HL-60/S4 treated with retinoic acid at 250 ng/mL for 4 days and 3 days (cell line): ENCODE data around the gene IGSF5.

Source experiments
- in situ Hi-C: fragments of 300-500 bp; cut with MboI; formaldehyde crosslinking; loops from 2 replicates; pipeline ENCODE4 v1.7.0; 2022; ENCODE audit warnings: low sequenced_read_pairs

The IGSF5 gene

GRCh38 chr21:39812983-39813382, 68.0 kb downstream of the IGSF5 start:
- in situ Hi-C loops = no loop called here

- in situ Hi-C loops = no loop called here
Observed at GRCh38 chr21:39818557-39818956, 73.6 kb downstream of the IGSF5 start.

GRCh38 chr21:39822042-39822441, 77.1 kb downstream of the IGSF5 start:
- in situ Hi-C loops = no loop called here

GRCh38 chr21:39825250-39825649, 80.3 kb downstream of the IGSF5 start:
- in situ Hi-C loops = no loop called here

GRCh38 chr21:39834543-39834942, 89.6 kb downstream of the IGSF5 start:
- in situ Hi-C loops = no loop called here

DNA sequence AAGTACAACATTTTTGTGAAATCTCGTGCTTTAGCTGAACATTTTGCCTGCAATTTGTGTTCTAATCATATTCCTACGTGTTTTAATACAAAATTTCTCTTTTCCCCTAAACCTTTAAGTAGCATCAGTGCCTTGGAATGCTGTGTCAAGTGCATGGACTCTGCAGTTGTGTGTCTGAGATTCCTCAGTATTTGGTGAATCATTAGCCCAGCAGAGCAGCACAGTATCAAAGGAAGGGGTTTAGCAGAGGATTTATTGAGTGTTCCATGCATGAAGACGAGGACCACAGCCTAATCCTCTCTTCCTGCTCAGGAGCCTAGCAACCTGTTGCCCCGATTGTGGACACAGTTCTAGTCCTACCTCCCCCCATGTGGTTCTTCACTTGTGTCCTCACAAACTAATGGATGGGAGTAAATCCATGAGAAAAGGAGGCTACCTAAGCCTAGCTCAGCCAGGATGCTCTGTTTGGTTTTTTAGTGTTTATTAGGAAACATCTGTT, 92.9 kb downstream of the IGSF5 start:
- in situ Hi-C loops = no loop called here

DNA sequence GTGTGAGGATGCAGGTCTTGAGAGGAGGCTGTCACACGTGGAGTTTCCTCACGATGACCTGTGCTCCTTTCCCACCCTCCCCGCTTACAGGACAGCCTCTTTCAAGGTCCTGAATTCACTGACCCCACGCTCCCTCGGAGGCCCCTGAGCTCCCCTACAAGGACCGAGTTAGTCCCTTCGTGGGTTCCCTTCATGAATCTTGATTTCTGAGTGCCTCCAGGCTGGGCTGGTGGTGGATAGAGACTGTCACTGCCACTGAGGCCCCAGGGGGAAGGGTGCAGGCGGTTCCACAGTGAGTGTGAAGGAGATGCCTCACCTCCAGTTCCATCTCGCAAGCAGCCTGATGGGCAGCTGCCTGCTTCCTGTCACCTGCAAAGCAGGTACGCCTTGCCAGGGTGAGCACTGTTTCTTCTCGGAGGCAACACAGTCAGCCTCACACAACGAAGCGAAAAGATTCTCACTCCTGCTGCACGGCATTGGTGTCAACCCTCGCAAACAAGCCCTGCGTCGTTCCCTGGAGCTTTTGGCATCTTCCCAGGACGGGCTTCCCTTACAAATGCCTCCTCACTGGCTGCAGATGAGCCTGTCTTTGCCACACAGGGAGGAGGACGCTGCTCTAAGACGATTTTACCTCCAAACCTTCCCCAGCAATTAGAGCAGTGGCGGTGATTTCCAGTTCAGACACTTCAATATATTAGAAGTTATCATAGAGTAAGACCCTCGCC, 95.6 kb downstream of the IGSF5 start:
- in situ Hi-C loops = no loop called here

DNA sequence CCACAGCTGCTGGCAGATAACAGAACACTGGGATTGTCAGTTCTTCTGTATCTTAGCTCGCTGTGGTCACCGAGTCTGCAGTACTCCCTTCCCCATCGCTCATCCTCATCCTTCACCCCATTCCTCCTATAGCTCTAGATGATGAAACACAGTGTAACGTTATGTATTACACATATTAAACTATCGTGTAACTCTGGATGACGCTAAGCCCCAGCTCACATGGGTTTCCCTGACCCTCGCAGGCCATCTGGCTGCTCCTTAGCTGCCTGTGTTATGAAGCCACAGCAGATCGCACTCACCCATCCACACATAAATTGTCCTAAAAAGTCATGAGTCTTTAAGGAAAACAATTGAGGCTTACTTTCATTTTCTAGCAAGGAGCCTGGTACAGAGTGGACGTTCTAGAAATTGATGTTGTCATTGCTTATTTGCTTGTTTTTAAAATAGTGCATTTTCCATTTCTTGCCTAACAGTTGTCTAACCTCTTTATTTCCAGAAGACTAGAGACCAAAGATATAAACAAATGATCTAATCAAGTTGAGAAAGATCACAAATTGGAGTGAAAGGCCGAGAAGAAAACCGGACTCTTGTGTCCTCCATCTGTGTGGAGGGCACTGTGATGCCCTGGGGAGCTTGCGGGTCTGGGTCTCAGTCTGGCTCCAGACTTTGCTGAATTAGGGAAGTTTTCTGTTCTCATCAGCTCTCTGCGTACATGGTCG, 97.9 kb downstream of the IGSF5 start:
- in situ Hi-C loops = no loop called here

DNA sequence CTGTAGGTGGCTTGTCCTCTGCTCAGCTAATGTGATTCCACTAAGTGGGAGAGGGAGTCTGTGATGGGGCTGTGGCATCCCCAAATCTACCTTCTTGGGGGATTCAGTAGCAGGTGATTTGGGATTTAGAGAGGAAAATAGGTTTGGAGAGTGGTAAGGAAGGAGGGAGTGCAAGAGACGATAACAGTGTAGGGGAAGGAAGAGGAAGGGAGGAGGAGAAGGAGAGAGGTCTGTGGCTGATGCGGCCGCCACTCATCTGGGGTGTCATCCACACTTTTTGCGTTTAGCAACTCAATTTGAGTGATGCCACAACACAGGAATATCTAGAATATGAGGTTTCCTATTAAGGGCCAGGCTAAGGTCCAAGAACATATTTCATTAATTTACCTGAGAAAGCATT, 98.5 kb downstream of the IGSF5 start:
- in situ Hi-C loops = no loop called here

DNA sequence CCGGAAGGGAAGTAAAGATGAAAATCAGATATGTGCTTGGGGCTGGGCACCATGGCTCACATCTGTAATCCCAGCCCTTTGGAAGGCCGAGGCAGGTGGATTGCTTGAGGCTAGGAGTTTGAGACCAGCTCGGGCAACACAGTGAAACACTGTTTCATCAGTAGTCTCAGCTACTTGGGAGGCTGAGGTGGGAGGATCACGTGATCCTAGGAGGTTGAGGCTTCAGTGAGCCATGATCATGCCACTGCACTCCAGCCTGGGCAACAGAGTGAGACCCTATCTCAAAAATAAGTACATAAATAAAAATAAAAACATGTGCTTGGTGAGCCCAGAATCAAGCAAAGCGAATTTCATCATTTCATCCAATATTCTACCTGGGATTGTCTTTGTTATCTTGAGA, 98.9 kb downstream of the IGSF5 start:
- in situ Hi-C loops = no loop called here

DNA sequence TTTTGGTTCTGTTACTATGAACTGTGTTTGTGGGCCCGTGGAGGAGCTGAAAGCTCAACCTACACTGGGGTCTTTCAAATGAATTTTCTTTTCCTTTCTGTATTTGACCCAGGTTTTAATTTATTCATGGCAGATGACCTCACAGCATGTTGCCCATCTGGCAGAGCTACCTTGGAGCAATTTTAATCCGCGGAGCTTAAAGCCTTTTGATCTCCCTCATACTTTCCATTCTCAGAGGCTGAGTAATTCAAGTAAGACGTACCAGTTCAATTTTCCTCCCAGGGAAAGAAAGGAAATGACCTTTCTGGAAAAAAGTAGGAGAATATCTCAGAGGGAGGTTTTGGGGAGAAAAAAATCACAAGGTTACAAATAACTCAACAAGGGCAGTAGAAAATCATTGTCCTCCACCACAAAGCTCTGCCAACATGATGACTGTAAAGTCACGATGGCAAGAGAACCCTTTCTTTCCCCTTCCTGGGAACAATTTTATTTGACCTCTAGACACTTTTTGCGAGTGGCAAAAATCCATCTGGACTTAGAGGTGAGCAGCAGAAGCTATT, 100.7 kb downstream of the IGSF5 start:
- in situ Hi-C loops = no loop called here

DNA sequence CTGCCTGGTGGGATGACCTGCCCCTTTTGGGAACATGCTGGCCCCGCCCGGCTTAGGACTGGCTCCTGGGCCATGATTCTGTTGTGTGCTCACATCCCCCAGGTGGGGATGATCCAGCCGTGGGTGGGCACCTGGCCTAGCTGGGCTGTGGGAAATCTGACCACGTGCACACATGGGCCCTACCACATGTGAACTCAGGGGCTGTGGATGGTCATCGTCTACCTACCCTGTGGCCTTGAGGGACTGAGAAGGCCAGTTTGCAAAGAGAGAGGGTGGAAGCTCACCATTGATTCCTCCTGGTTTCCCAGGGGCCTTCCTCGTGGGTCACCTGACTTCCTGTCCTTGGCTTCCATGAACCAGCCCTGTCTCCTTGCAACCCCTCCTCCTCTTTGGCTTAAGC, 102.9 kb downstream of the IGSF5 start:
- in situ Hi-C loops = no loop called here

GRCh38 chr21:39849014-39849655, 104.2 kb downstream of the IGSF5 start:
- in situ Hi-C loops = no loop called here

DNA sequence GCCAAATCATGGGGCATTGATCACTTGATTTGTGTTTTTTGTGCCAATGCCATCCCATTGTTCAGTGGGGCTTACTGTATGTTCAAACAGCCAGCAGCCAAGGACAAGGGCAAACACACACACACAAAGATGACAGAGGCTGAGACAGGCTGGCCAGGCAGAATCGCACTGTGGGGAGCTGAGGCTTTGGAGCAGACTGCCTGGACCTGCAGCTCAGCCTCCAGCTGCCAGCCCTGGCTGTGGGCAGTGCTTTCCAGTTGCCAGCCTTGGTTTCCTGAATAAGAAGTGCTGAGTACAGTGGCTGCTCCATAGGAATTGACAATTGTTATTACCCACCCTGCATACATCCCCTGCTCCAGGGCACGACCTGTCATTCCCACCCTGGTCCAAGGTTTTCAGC, 105.3 kb downstream of the IGSF5 start:
- in situ Hi-C loops = no loop called here

DNA sequence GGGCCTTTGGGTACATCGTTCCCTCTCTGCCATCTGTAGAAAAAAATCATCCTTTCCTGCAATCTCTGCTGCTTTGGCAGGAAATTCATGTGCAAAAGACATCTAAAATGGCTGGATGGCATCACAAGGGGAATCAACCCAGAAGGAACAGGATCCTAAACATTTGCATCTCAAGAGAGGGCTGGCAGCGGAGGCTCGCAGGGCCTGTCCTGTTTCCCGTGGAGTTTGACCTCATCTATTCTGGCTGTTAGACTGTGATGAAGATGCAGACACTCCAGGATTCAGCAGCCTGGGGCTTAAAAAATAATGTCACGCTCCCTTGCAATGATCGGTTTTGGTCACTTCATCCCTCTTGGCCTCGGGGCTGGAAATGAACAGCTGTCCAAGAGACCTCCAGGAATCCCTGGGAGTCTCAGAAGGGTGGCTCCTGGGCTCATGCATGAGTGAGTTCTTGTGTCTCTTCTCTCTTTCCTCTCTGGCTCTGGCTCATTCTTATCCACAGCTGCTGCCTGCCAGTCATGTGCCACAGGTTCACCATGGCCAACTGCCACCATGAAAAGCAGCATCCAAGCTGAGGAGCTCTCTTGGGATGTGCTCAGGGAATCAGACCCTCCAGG, 106.1 kb downstream of the IGSF5 start:
- in situ Hi-C loops = no loop called here
